NCI-H524 treated with DMSO at 0.1 percent for 48 hours (cell line): ENCODE measurements around the gene FAM168B.
"Not testable (repeated sequence)": the region's sequence is repeated elsewhere in the genome, so short reads cannot be mapped to it uniquely, and the experiment has no call there.

Experiments
- DNase-seq: peaks from one replicate; lab custom pipeline; 2025; lab: John Stamatoyannopoulos, UW

Gene FAM168B, protein sequence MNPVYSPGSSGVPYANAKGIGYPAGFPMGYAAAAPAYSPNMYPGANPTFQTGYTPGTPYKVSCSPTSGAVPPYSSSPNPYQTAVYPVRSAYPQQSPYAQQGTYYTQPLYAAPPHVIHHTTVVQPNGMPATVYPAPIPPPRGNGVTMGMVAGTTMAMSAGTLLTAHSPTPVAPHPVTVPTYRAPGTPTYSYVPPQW

DNA sequence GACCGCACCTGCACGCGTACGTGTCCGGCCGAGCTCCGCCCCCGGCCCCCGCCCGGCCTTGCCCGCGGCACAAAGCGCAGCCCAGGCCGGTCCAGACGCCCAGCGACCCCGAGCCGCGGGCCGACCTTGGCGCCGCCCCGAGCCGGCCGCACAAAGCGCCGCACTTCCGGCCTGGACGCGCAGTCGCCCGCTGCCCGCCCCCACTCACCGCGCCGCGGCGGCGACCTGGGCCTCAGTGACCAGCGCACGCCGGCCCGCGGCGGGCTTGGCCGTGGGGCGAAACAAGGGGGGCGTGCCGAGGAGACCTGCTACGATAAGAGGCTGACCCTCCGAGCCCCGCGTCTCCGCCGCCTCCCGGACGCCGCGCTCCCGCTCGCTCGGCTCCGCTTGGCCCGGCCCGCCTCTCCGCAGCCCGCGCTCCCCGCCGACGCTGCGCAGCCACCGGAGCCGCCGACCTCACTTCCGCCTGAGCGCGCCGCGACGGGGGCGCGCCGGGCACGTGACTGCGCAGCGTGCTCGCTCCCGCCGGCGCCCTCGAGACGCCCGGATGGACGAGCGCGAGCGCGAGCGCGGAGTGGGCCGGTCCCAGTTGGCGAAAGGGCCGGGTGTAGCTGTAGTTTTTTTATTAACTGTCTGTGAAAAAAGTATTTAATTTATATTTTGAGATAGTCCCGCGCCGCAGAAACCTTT lies at the start of gene FAM168B:
FAM168B (minus strand) TSS at position 455 of the 690 bp plus-strand sequence. CDS start 10,814 bp downstream, outside the sequence.
- peak; percentile 25 for DNase-seq

- DNase-seq: no peak
These were observed 49.6 kb upstream of the FAM168B start for GRCh38 chr2:131142849-131143248.

GRCh38 chr2:131140581-131140980 lies 47.3 kb upstream of the FAM168B start:
- no peak for DNase-seq

DNA sequence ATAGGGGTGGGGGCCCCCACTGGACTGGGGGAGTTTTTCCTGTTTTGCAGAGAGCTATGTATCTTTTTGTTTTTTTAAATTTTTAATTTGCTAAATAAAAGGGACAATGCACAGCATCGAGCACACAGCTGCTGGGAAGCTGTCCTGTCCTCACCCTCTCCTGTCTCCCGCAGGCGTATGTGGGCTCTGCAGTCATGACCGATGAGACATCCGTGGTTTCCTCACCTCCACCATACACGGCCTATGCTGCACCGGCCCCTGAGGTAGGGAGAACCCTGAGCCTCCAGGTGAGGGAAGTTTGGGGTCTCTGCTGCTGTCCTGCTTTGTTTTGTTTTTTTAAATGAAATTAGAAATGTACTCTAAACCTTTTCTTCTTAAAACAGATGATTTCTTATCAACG lies 39.5 kb upstream of the FAM168B start:
- DNase-seq: no peak

GRCh38 chr2:131130298-131130596 lies 37.0 kb upstream of the FAM168B start:
- no peak for DNase-seq

DNA sequence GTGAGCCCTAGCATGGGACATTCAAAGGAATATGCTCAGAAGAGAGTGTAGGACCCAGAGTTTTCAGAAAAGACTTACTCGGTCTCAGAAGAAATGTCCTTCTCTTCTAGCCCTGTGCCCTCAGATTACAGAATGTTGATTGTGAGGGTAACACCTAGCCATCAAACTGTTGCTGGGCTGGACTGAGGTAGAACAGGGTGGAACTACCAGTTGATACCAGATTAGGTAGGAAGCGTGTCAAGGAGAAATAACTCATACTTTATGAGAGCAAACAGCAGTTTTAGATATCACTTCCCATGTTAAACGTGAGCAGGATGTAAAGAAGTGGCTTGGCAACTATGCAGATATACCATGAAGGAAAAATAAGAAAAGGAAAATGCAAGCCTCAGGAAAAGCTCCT lies 34.7 kb upstream of the FAM168B start:
- no peak for DNase-seq

- no peak for DNase-seq
These were observed 33.8 kb upstream of the FAM168B start for GRCh38 chr2:131127076-131127475.

DNA sequence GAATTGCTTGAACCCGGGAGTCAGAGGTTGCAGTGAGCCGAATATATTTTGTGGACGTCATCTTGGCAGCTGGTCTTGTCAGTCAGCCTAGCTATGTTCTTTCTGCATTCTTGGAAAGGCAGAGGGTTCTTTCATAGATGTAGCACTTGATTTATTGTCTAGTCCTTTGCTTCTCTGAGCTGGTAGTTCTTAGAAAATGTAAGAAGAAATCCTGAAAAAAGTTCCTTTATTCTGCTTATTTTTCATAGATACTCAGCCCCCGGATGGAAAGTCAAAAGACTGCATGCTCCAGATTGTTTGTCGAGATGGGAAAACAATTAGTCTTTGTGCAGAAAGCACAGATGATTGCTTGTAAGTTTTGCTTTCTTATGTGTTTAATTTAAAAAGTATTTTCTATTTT lies 33.2 kb upstream of the FAM168B start:
- no peak for DNase-seq

DNA sequence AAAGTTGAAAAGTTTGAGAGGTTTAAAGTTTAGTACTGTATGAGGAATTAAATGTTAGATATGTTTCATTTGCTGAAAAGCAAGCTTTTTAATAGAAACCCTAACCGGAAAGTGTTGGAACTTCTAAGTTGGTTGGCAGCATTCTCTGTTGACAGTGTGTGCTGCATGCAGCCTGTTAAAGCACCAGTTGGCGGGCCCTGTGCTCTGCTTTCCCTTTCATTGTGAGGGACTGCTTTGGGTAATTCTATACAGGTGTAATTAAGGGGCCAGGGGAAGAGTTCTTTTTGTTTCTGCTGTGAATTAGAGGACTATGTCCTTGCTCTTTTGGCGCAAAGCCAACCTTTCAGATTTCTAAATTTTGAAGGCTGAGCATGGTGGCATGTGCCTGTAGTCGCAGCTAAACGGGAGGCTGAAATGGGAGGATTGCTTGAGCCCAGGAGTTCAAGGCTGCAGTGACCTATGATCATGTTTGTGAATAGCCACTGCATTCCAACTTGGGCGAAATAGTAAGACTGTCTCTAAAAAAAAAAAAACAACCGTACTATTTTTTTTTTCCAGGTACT lies 32.0 kb upstream of the FAM168B start:
- DNase-seq: no peak

- DNase-seq: no peak
These were observed 29.9 kb upstream of the FAM168B start for GRCh38 chr2:131123192-131123591.

GRCh38 chr2:131122496-131122895 lies 29.2 kb upstream of the FAM168B start:
- DNase-seq: no peak

DNA sequence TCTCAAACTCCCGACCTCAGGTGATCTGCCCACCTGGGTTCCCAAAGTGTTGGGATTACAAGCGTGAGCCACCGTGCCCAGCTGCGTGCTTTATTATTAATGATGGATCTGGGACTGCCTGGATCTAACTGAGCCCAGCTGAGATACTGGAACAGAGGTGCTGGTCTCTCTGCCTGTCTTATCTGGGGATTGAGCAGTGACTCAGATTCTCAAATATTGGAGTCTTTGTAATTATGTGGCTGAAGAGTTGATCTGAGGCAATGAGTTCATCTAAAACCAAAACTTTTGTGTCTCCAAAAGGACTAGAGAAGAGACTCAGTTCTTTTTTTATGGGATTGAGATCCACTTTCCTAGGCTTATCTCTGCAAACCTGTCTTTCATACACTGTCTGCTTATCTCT lies 28.2 kb upstream of the FAM168B start:
- no peak for DNase-seq

DNA sequence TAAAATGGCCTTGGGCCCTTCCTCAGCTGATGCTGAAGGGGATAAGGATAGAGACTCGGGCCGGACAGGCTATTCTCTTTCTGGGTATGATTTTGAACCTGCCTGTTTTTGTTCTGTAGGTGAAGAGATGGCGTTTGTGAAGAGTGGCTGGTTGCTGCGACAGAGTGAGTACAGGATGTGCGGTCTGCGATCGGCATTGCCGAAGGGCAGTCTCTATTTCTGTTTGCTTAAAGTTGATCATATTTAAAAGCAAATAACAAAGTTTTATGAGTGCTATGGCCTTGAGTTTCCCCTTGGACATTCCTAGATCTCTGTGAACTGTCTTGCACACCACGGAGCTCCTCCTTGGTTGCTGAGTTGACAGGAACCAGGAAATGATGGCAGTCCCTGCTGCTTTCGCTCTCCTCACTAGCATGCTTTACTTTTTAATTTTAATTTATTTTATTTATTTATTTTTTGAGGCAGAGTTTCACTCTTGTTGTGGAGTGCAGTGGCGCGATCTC lies 27.6 kb upstream of the FAM168B start:
- no peak for DNase-seq

DNA sequence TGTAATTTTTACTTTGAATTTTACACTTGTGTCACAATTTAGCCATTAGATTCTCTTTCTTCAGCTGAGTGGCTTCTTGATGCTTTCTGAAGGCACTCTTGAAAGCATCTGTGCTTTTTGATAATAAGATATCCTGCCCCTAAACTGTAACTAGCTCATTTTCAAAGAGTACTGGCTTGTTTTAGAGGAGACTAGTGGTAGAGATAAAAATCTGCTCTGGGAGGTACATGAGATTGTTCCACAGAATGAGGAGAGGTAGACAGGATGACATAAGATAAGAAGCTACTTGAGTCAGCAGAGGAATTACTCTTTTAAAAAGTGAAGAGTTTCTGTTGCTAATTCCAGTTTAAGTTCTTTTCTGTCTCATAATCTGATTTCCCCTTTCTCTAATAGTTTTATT lies 22.5 kb upstream of the FAM168B start:
- no peak for DNase-seq

GRCh38 chr2:131114950-131115349 lies 21.7 kb upstream of the FAM168B start:
- DNase-seq: not testable (repeated sequence)

DNA sequence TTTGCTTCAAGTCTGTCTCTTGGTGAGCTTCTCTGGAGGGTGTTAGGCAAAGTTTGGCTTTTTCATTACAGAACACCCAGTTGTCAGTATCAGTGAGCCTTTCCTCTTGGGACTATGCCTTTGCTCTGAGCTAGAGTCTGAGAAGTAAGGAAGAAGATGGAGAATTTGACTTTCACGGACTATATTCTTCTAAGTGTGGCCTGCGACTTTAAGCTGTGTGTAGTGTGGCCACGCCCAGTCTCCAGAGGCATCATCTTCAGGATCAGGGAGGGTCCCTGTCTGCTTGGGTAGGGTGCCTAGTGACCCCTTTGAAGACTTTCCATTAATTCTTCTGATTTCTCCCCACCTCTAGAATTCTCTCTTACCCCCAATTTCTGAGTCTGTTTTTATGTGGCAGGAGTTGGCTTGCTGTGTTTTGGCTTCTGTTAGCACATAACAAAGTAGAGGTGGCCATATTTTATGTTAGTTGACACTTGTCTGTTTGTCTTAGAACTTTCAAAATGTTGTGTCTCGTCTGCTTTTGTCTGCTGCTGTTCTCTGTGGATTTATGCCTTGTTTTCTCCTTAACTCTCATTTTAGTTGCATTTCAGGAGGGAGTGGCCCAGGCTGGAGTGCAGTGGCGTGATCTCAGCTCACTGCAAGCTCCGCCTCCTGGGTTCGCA lies 20.4 kb upstream of the FAM168B start:
- DNase-seq: no peak

GRCh38 chr2:131112529-131112928 lies 19.3 kb upstream of the FAM168B start:
- DNase-seq: no peak

DNA sequence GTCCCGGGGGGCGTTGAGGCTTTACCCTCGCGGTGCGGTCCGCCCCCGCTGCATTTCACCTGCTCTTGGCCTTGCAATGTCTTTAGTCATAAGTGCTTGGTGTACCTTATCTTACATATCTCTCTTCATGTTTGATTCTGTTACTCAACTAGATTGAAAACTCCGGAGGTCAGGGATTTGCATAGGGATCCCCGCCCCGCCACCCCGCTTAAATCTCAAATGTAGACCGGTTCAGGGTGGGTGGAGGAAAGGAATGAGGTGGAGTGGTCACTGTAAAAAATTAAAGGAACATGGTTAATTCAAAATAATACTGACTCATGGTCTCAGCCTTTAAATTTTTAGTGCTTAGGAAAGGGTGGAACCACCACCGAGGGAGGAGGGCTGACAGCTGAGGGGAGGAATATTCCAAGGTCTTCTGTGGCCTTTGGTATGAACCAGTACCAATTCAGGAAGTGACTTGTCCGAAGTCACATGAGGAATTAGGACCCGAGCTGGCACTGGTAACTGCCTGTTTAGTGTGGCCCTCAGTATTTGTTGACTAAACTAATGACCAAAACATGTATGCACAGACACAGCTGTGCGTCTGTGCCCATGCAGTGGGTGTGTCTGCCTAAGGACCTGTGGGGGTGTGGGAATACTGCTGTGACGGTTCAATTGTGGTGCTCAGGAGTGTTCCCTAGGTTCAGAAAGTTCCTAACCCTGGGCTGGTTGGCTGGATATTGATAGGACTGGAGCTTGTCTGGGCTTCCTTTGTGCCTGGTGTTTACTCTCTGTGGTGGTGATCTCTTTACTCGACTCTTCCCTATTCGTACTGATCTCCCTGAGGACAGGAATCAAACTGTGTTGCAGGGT lies 12.9 kb upstream of the FAM168B start:
- no peak for DNase-seq

- DNase-seq: no peak
These were observed 12.1 kb upstream of the FAM168B start, which contains the start of gene PLEKHB2 for GRCh38 chr2:131105156-131105949. Gene PLEKHB2 (plus strand): TSS chr2:131105336. CDS start chr2:131120942, 15,606 bp downstream.

GRCh38 chr2:131104487-131105155 lies 11.4 kb upstream of the FAM168B start:
- DNase-seq: peak; percentile 37

GRCh38 chr2:131103165-131103564 lies 9.9 kb upstream of the FAM168B start:
- no peak for DNase-seq
